ENCODE measurements around the gene TMPRSS9. TPM values are rescaled to one million over a fixed set of nuclear protein-coding genes. Genes with fewer than 3 reads are reported as not detected.
A peak's percentile ranks its signal among the peaks of the same experiment; 100 is the strongest.

TMPRSS9 gene
- total RNA-seq, 1 experiment from 2014 or later, result not detected

DNA sequence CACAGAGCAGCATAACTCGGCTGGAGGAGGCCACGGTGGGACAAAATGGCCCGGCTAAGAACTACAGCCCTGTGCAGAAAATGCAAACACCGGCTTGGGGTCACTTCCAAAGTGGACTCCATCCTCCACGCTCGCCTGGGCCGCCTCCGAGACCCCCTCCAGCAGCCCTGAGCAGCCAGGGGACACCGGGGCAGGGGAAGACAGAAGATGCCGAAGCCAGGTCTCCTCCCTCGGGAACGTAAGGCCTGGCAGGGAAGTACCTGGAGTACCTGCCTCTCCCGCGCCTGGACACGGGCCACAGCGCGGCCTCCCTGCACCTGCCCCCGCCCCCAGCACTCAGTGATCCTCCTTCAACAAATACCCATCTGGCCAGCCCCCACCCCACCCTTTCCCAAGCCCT lies 91.7 kb downstream of the TMPRSS9 start:
- H3K9me3 Mint-ChIP-seq (ENCODE audit: low read depth, unreplicated experiment), result no peaks in the 10 kb centered on the region
- H3K27ac Mint-ChIP-seq (ENCODE audit: unreplicated experiment), result no peak overlapping the region
- no peak overlapping the region for H3K4me3 Mint-ChIP-seq (ENCODE audit: low read depth, unreplicated experiment)
- DNase-seq, result no peak
- no peak for TF ChIP-seq CTCF (IDR thresholded peaks at IDR 0.05; ENCODE audit: unreplicated experiment)
- H3K36me3 Mint-ChIP-seq (ENCODE audit: insufficient read depth, unreplicated experiment), result peaks cover 26% of the 10 kb centered on the region
- intact Hi-C loops (cut with micrococcal nuclease; ENCODE audit: unreplicated experiment), result no loop called here
- no peaks in the 10 kb centered on the region for H3K27me3 Mint-ChIP-seq (ENCODE audit: unreplicated experiment)
- H3K4me1 Mint-ChIP-seq (ENCODE audit: low read depth, unreplicated experiment), result no peaks in the 10 kb centered on the region
- CTCF ChIA-PET, result no interaction called here
- BruUV-seq (replicated peaks), result no TSS peak

DNA sequence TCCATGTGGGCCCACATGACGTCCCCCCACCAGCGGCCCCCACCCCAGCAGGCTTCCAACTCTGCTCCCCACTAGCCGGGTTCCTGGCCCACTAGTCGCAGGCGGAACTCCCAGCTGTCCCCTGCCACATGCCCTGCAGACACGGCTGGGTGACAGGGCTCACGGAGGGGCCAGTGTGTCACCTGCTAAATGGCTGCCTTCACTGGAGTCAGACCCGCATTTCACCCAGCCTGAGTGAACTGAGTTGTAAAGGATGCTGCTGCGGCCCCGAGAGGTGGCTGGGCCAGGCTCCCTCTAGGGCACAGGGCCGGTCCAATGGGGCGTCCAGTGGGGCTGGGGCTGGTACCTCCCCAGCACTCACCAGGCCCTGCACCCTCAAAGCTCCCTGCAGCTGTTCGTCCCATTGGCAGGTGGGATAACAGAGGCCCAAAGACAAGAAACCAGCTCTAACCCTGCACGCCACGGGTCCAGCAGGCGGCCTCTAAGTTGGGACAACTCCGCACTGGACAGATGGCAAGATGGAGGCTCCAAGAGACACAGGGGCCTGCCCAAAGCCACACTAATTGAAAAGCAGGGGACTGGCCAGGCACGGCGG lies 93.5 kb downstream of the TMPRSS9 start:
- H3K27ac Mint-ChIP-seq (ENCODE audit: unreplicated experiment), result no peak overlapping the region
- intact Hi-C loops (cut with micrococcal nuclease; ENCODE audit: unreplicated experiment), result no loop called here
- peaks cover 35% of the 10 kb centered on the region for H3K36me3 Mint-ChIP-seq (ENCODE audit: insufficient read depth, unreplicated experiment)
- CTCF ChIA-PET, result interaction anchor here (0.6 to 1.4 kb wide), 3 partner anchors 10 to 291 kb away, joined by 3 to 8 read pairs (median 6); no protein-coding TSS in a partner anchor
- no peak for DNase-seq
- H3K4me1 Mint-ChIP-seq (ENCODE audit: low read depth, unreplicated experiment), result no peaks in the 10 kb centered on the region
- H3K27me3 Mint-ChIP-seq (ENCODE audit: unreplicated experiment), result no peaks in the 10 kb centered on the region
- no TSS peak for BruUV-seq (replicated peaks)
- H3K9me3 Mint-ChIP-seq (ENCODE audit: low read depth, unreplicated experiment), result no peaks in the 10 kb centered on the region
- no peak overlapping the region for H3K4me3 Mint-ChIP-seq (ENCODE audit: low read depth, unreplicated experiment)
- no peak for TF ChIP-seq CTCF (IDR thresholded peaks at IDR 0.05; ENCODE audit: unreplicated experiment)

DNA sequence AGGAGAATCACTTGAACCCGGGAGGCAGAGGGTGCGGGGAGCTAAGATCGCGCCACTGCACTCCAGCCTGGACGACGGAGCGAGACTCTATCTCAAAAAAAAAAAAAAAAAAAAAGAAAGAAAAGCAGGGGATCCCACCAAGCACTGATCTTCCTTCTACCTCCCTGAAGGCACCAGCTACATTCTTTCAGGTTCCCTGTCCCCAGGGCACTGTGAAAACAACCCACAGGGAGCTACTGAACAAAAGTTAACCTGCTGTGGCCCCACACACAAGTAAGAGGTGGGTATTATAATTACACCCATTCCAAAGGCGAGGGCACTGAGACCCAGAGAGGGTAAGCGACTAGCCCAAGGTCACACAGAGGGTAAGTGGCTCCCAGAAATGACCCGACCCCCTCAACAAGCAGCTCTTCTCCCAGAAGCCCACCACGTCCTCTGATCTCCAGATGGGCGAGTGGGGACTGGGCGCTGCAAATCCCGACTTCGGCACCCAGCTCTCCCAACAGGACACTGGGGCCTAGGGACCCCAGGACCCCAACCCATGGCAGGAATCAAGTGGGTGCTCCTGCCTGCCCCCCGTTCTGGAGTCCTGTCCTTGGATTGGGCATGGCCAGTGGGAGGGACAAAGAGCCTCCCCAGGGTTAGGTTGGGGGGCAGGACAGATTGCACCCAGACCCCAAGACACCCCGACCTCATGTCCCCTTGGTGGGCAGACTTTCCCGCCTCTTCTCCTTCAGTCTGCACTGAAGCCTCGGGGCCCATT lies 94.3 kb downstream of the TMPRSS9 start:
- CTCF ChIA-PET, result interaction anchor here (0.7 to 1.4 kb wide), 2 partner anchors 11 to 292 kb away, joined by 3 to 6 read pairs; no protein-coding TSS in a partner anchor
- Mint-ChIP-seq H3K4me1 (ENCODE audit: low read depth, unreplicated experiment) (no peaks in the 10 kb centered on the region), H3K27ac (ENCODE audit: unreplicated experiment) (no peak overlapping the region), H3K27me3 (ENCODE audit: unreplicated experiment) (no peaks in the 10 kb centered on the region), H3K4me3 (ENCODE audit: low read depth, unreplicated experiment) (peak overlapping the region; percentile 67), H3K9me3 (ENCODE audit: low read depth, unreplicated experiment) (no peaks in the 10 kb centered on the region), H3K36me3 (ENCODE audit: insufficient read depth, unreplicated experiment) (peaks cover 35% of the 10 kb centered on the region)
- DNase-seq, result no peak
- TF ChIP-seq CTCF (IDR thresholded peaks at IDR 0.05; ENCODE audit: unreplicated experiment), result no peak
- BruUV-seq (replicated peaks), result TSS peak; percentile 16
- intact Hi-C loops (cut with micrococcal nuclease; ENCODE audit: unreplicated experiment), result no loop called here

GRCh38 chr19:2454962-2455850 lies 95.1 kb downstream of the TMPRSS9 start:
- BruUV-seq (replicated peaks), result no TSS peak
- Mint-ChIP-seq H3K27ac (ENCODE audit: unreplicated experiment) (no peak overlapping the region), H3K4me3 (ENCODE audit: low read depth, unreplicated experiment) (peak overlapping the region; percentile 67), H3K4me1 (ENCODE audit: low read depth, unreplicated experiment) (no peaks in the 10 kb centered on the region), H3K27me3 (ENCODE audit: unreplicated experiment) (no peaks in the 10 kb centered on the region), H3K36me3 (ENCODE audit: insufficient read depth, unreplicated experiment) (peaks cover 35% of the 10 kb centered on the region), H3K9me3 (ENCODE audit: low read depth, unreplicated experiment) (no peaks in the 10 kb centered on the region)
- TF ChIP-seq CTCF (IDR thresholded peaks at IDR 0.05; ENCODE audit: unreplicated experiment), result no peak
- intact Hi-C loops (cut with micrococcal nuclease; ENCODE audit: unreplicated experiment), result no loop called here
- CTCF ChIA-PET, result no interaction called here
- no peak for DNase-seq
